Natural killer cell (primary cell): ENCODE measurements around the gene FBN3. TPM values are rescaled to one million over a fixed set of nuclear protein-coding genes. Genes with fewer than 3 reads are reported as not detected.

Experiments
- ATAC-seq, 3 donors: fragments of 150-1000 bp in 2 of 3; fragments of 200-7000 bp in 1 of 3; cut with Tn5 transposase; 1 replicate in 1 of 3; 2 replicates in 2 of 3; pipeline ENCODE4 v1.10.0; 2021; ENCODE audit warnings: mild to moderate bottlenecking in 2 of 3, moderate library complexity in 2 of 3
- DNase-seq, 2 donors: peaks; one replicate each; pipeline versions ENCODE4 v3.0.0 to v3.0.0-alpha.2; 2013 to 2021; ENCODE audit warnings: mixed read lengths in 1 of 2
- H3K27ac ChIP-seq: one replicate; pipeline ENCODE4 v1.5.1; 2013; ENCODE audit warnings: mild to moderate bottlenecking, low read length
- H3K27me3 ChIP-seq: one replicate; pipeline ENCODE4 v1.6.1; 2013; ENCODE audit warnings: low read length; ENCODE audit not compliant: control insufficient read depth, insufficient read depth
- H3K36me3 ChIP-seq: one replicate; pipeline ENCODE4 v1.6.1; 2013; ENCODE audit warnings: low read length; ENCODE audit not compliant: control insufficient read depth, insufficient read depth
- H3K4me1 ChIP-seq: one replicate; pipeline ENCODE4 v1.6.1; 2013; ENCODE audit warnings: low read length; ENCODE audit not compliant: control insufficient read depth, insufficient read depth
- H3K4me3 ChIP-seq: one replicate; pipeline ENCODE4 v1.5.1; 2013; ENCODE audit warnings: low read length
- H3K9me3 ChIP-seq: one replicate; pipeline ENCODE4 v1.6.1; 2013; ENCODE audit warnings: low read length; ENCODE audit not compliant: control insufficient read depth, insufficient read depth
- H3K27ac Mint-ChIP-seq, 2 donors: one replicate each; pipeline ENCODE4 v1.8.0; 2022; ENCODE audit warnings: mild to moderate bottlenecking in 2 of 2, mixed read lengths in 2 of 2, moderate library complexity in 1 of 2
- H3K27me3 Mint-ChIP-seq, 2 donors: one replicate each; pipeline ENCODE4 v1.8.0; 2022; ENCODE audit warnings: low read depth in 2 of 2, mixed read lengths in 2 of 2
- H3K36me3 Mint-ChIP-seq: one replicate; pipeline ENCODE4 v1.8.0; 2022; ENCODE audit warnings: mixed read lengths
- H3K4me1 Mint-ChIP-seq, 2 donors: one replicate each; pipeline ENCODE4 v1.8.0; 2022; ENCODE audit warnings: mixed read lengths in 2 of 2
- H3K4me3 Mint-ChIP-seq: one replicate; pipeline ENCODE4 v1.8.0; 2022; ENCODE audit warnings: mild to moderate bottlenecking, moderate library complexity, mixed read lengths
- H3K9me3 Mint-ChIP-seq, 2 donors: one replicate each; pipeline ENCODE4 v1.8.0; 2022; ENCODE audit warnings: mixed read lengths in 2 of 2
- WGBS: methylation state at CpG from one replicate; pipeline ENCODE4 v1.1.7; 2013; ENCODE audit warnings: missing lambda C conversion rate; ENCODE audit not compliant: insufficient coverage; 5-methylcytosine and 5-hydroxymethylcytosine counted together
- intact Hi-C: fragments of 100-400 bp; cut with micrococcal nuclease; formaldehyde crosslinking; loops from one replicate; pipeline ENCODE4 v1.14.2; 2022
- total RNA-seq, 4 donors: library from RNA; stranded (reverse); fragments of 120-200 nt in 1 of 4; gene quantifications; one replicate each; pipeline versions ENCODE4 v1.2.3 to v1.2.4, GENCODE V29; 2013 to 2022
- TF ChIP-seq, protein P1 (sequence below): fragments of 200-600 bp; IDR thresholded peaks from one replicate; pipeline ENCODE4 v1.8.0; 2022; ENCODE audit warnings: antibody characterized with exemption

Gene FBN3
- total RNA-seq, 3 donors from 2014 or later (not counting 1 experiment from before 2014, with no cell fraction given), result 0.25 TPM; not detected in 2

DNA sequence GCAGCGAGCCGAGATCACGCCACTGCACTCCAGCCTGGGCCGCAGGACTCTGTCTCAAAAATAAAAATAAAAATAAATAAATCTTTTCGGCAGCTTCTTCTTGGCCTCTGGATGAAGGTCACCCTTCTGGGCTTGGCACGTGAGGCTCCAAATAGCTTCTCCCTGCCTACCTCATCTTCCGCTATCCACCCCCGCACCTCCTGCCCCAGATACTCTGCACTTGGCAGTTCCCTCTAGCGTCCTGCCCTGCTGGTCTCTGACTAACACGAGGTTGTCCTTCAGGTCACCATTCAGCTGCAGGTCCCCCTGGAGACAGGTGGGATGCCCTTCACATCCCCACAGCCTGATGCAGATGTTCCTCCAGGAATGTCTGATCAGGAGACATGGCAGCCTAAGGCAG, 105.4 kb downstream of the FBN3 start:
- Mint-ChIP-seq H3K4me3 (no peak overlapping the region), H3K27ac (no peak overlapping the region), H3K36me3 (no peaks in the 10 kb centered on the region), H3K4me1 (no peaks in the 10 kb centered on the region), H3K9me3 (no peaks in the 10 kb centered on the region), H3K27me3 (peaks cover 0 to 2% of the 10 kb centered on the region in 2 donors)
- 91% methylated on average over 10 of the region's 10 CpGs for WGBS
- H3K36me3 ChIP-seq, result no peaks in the 10 kb centered on the region
- H3K27ac ChIP-seq, result no peak overlapping the region
- DNase-seq (no peak), ATAC-seq (no peak)
- H3K27me3 ChIP-seq, result no peaks in the 10 kb centered on the region
- intact Hi-C loops, result no loop called here
- TF ChIP-seq, protein P1, sequence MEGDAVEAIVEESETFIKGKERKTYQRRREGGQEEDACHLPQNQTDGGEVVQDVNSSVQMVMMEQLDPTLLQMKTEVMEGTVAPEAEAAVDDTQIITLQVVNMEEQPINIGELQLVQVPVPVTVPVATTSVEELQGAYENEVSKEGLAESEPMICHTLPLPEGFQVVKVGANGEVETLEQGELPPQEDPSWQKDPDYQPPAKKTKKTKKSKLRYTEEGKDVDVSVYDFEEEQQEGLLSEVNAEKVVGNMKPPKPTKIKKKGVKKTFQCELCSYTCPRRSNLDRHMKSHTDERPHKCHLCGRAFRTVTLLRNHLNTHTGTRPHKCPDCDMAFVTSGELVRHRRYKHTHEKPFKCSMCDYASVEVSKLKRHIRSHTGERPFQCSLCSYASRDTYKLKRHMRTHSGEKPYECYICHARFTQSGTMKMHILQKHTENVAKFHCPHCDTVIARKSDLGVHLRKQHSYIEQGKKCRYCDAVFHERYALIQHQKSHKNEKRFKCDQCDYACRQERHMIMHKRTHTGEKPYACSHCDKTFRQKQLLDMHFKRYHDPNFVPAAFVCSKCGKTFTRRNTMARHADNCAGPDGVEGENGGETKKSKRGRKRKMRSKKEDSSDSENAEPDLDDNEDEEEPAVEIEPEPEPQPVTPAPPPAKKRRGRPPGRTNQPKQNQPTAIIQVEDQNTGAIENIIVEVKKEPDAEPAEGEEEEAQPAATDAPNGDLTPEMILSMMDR, result no peak
- no peaks in the 10 kb centered on the region for H3K9me3 ChIP-seq
- H3K4me3 ChIP-seq, result no peak overlapping the region
- H3K4me1 ChIP-seq, result no peaks in the 10 kb centered on the region

DNA sequence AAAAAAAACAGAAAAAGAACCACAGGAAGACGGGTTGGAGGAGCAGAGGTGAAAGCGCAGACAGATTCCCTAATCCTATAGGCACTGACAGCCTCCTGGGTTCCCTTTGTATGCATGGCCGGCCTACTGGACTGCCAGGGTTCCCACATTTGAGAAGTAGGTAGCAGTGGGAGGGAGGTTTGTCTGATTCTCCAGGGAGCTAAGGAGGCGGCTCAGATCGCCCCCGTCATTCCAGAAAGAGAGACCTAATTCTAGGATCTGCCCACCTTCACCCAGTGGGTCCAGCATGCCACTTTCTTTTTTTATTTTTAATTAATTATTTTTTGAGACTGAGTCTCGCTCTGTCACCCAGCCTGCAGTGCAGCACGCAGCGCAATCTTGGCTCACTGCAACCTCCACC, 106.5 kb downstream of the FBN3 start:
- H3K27ac ChIP-seq, result no peak overlapping the region
- H3K27me3 ChIP-seq, result no peaks in the 10 kb centered on the region
- H3K27ac Mint-ChIP-seq, result no peak overlapping the region
- H3K9me3 Mint-ChIP-seq, result no peaks in the 10 kb centered on the region
- TF ChIP-seq, protein P1, result no peak
- no peaks in the 10 kb centered on the region for H3K9me3 ChIP-seq
- H3K4me1 Mint-ChIP-seq, result no peaks in the 10 kb centered on the region
- no peak for DNase-seq
- H3K36me3 ChIP-seq, result no peaks in the 10 kb centered on the region
- intact Hi-C loops, result no loop called here
- no peak overlapping the region for H3K4me3 Mint-ChIP-seq
- no peaks in the 10 kb centered on the region for H3K4me1 ChIP-seq
- peaks cover 0 to 2% of the 10 kb centered on the region in 2 donors for H3K27me3 Mint-ChIP-seq
- ATAC-seq, result no peak
- WGBS, result 95% methylated on average over 9 of the region's 9 CpGs
- H3K4me3 ChIP-seq, result no peak overlapping the region
- H3K36me3 Mint-ChIP-seq, result no peaks in the 10 kb centered on the region

DNA sequence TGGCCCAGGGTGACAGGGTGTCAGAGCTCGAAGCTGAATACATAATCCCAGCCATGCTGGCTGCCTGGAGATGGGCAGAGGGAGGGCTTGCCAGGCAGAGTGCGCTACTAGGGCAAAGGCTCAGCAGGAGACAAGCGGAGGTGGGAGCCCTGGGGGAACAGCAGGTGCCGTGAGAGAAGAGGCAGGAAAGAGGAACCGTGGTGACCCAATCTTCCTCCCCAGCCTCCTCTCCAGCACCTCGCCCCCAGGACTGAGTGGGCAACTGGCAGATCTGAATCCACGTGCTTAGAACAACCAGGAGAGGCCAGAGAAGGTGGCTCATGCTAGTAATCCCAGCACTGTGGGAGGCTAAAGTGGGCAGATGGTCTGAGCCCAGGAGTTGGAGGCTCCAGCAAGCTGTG, 107.9 kb downstream of the FBN3 start:
- H3K4me3 ChIP-seq, result no peak overlapping the region
- no peaks in the 10 kb centered on the region for H3K4me1 Mint-ChIP-seq
- no peaks in the 10 kb centered on the region for H3K9me3 ChIP-seq
- no peak for DNase-seq
- TF ChIP-seq, protein P1, result no peak
- ATAC-seq, result peak in 2 of 3 donors; percentile 29 to 37
- no peaks in the 10 kb centered on the region for H3K4me1 ChIP-seq
- no peak overlapping the region for H3K4me3 Mint-ChIP-seq
- intact Hi-C loops, result no loop called here
- H3K27ac Mint-ChIP-seq, result no peak overlapping the region
- H3K36me3 Mint-ChIP-seq, result no peaks in the 10 kb centered on the region
- no peaks in the 10 kb centered on the region for H3K36me3 ChIP-seq
- 36% methylated on average over 7 of the region's 7 CpGs for WGBS
- no peak overlapping the region for H3K27ac ChIP-seq
- peaks cover 0 to 8% of the 10 kb centered on the region in 2 donors for H3K27me3 Mint-ChIP-seq
- no peaks in the 10 kb centered on the region for H3K9me3 Mint-ChIP-seq
- no peaks in the 10 kb centered on the region for H3K27me3 ChIP-seq

DNA sequence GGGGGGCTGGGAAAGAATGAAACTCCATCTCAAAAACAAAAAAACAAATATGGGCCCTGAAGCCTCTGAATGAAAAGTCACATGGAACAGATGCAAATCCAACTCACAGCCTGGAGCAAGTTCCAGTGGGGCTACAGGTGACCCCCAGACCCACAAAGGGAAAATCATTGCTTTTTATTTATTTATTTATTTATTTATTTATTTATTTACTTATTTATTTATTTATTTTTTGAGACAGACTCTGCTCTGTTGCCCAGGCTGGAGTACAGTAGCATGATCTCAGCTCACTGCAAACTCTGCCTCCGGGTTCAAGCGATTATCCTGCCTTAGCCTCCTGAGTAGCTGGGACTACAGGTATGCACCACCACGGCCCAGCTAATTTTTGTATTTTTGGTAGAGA, 110.2 kb downstream of the FBN3 start:
- intact Hi-C loops, result no loop called here
- DNase-seq (no peak), ATAC-seq (no peak)
- Mint-ChIP-seq H3K27ac (no peak overlapping the region), H3K27me3 (peaks cover 0 to 8% of the 10 kb centered on the region in 2 donors), H3K4me3 (no peak overlapping the region), H3K9me3 (no peaks in the 10 kb centered on the region), H3K4me1 (no peaks in the 10 kb centered on the region), H3K36me3 (no peaks in the 10 kb centered on the region)
- Histone ChIP-seq H3K9me3 (no peaks in the 10 kb centered on the region), H3K36me3 (no peaks in the 10 kb centered on the region), H3K4me3 (no peak overlapping the region), H3K27ac (no peak overlapping the region), H3K4me1 (no peaks in the 10 kb centered on the region), H3K27me3 (no peaks in the 10 kb centered on the region)
- TF ChIP-seq, protein P1, result no peak
- WGBS, result 98% methylated on average over 3 of the region's 3 CpGs
